OCI-M1 (cell line): ENCODE results near the gene MIA3.
A peak's percentile ranks its signal among the peaks of the same experiment; 100 is the strongest.
"Not testable (repeated sequence)": the region's sequence is repeated elsewhere in the genome, so short reads cannot be mapped to it uniquely, and the experiment has no call there.

ENCODE experiments used
- DNase-seq: peaks from one replicate; lab custom pipeline; 2025; lab: John Stamatoyannopoulos, UW

The MIA3 gene, protein sequence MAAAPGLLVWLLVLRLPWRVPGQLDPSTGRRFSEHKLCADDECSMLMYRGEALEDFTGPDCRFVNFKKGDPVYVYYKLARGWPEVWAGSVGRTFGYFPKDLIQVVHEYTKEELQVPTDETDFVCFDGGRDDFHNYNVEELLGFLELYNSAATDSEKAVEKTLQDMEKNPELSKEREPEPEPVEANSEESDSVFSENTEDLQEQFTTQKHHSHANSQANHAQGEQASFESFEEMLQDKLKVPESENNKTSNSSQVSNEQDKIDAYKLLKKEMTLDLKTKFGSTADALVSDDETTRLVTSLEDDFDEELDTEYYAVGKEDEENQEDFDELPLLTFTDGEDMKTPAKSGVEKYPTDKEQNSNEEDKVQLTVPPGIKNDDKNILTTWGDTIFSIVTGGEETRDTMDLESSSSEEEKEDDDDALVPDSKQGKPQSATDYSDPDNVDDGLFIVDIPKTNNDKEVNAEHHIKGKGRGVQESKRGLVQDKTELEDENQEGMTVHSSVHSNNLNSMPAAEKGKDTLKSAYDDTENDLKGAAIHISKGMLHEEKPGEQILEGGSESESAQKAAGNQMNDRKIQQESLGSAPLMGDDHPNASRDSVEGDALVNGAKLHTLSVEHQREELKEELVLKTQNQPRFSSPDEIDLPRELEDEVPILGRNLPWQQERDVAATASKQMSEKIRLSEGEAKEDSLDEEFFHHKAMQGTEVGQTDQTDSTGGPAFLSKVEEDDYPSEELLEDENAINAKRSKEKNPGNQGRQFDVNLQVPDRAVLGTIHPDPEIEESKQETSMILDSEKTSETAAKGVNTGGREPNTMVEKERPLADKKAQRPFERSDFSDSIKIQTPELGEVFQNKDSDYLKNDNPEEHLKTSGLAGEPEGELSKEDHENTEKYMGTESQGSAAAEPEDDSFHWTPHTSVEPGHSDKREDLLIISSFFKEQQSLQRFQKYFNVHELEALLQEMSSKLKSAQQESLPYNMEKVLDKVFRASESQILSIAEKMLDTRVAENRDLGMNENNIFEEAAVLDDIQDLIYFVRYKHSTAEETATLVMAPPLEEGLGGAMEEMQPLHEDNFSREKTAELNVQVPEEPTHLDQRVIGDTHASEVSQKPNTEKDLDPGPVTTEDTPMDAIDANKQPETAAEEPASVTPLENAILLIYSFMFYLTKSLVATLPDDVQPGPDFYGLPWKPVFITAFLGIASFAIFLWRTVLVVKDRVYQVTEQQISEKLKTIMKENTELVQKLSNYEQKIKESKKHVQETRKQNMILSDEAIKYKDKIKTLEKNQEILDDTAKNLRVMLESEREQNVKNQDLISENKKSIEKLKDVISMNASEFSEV (N-terminal part only)

GRCh38 chr1:222618001-222618879, at the start of gene MIA3:
MIA3 (plus strand) TSS chr1:222618097; CDS start chr1:222618111, 14 bp downstream.
- peak; percentile 79 for DNase-seq

DNA sequence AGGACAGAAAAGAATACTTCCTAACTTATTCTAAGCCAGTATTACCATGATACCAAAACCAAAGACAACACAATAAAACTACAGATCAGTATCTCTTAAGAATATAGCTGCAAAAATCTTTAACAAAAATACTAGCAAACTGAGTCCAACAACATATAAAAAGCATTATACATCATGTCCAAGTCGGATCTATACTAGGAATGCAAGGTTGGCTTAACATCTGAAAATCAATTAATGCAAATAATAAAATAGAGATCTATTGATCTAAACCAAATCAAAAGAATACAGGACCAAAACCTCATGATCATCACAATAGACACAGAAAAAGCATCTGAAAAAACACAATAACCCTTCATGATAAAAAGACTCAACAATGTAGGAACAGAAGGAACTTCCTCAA, 47.1 kb upstream of the MIA3 start:
- DNase-seq, result peak; percentile 17

DNA sequence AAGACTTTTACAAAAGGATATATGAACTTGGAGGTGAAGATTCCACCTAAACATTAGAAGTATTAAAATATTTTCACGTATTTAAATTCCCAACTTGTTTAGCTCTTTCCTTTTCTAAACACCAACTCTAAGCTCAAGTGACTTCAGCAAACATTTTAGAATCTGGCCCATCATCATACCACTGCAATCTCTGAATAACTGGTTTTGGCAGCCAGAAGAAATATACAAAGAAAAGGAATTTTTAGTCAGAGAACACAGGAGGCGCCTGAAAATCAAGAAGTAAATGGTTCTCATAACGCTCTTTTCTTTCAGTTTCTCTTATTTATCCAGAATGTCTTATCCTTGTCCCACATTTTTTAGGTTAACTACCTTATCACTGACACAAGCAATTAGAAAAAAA, 38.6 kb upstream of the MIA3 start:
- no peak for DNase-seq

GRCh38 chr1:222582099-222582774, 35.7 kb upstream of the MIA3 start:
- no peak for DNase-seq

GRCh38 chr1:222583079-222583478, 34.8 kb upstream of the MIA3 start:
- no peak for DNase-seq

- DNase-seq, result no peak
These were observed 31.1 kb upstream of the MIA3 start for GRCh38 chr1:222586842-222587241.

DNA sequence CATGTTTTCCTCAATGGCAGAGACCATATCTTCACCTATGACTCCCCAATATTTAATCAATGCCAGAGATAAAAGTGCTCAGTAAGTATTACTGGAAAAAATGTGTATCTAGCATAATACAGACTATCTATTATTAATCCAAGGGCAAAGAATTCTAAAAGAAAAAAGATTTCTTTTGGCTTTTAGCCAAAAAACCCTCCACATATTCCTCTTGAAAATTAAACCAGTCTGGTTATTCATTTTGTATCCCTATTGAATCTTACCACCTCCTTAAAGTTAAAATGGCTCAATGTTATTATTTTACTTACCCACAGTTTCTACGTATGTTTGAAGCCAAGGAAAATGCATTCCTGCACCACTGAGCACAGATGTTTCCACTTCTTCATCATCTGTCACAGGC, 29.8 kb upstream of the MIA3 start:
- no peak for DNase-seq

- DNase-seq, result peak; percentile 94
These were observed 28.2 kb upstream of the MIA3 start, which contains the start of gene TAF1A for GRCh38 chr1:222589462-222590302. TAF1A (minus strand) TSS chr1:222589933.

DNA sequence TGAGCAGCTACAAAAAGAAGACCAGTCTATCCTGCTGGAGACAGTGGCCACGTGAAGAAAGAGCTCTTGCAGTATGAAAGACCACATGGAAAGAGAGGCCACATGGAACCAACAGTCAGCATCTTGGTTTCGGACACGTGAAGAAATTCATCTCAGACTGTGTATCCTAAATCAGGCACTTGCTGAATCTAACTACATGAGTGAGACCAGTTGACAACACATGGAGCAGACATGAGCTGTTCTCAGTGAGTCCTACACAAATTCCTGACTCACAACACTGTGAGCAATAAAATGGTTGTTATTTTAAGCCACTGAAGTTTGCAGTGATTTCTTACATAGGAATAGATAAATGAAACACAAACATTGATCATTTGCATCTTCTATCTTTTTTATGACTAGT, 25.7 kb upstream of the MIA3 start:
- DNase-seq, result no peak

DNA sequence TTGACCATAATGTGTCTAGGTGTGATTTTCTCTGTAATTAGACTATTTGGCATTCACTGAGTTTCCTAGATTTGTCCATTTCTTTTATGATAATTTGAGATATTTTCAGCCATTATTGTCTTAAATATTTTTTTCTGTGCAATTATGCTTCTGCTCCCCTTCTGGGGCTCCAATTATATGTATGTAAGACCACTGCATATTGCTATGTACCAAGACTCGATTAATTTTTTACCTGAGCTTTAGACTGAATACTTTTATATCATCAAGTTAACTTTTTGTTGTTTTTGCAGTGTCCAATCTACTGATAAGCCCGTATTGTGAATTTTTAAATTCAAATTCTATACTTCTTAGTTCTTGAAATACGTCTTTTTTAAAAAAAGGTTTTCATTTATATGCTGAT, 23.1 kb upstream of the MIA3 start:
- DNase-seq, result no peak

- DNase-seq, result no peak
These were observed 21.2 kb upstream of the MIA3 start for GRCh38 chr1:222596696-222597095.

GRCh38 chr1:222600281-222600680, 17.6 kb upstream of the MIA3 start:
- no peak for DNase-seq

DNA sequence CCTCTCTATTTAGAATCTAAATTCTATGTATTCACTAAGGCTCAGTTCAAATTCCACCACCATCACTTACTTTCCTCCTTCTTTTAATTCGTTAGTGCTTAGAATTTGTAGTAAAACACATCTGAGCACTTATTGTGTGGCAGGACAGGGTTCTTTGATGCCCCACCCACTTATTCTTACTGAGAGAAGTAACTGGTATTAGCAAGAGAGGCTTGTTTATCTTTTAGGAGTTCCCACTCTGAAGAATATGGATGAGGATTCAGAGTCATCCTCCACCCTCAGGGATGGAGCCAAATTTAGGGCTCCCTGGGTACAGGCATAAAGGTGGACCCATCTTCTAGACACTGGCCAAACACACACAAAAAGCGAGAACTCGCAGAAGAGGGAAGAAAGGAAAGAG, 16.6 kb upstream of the MIA3 start:
- no peak for DNase-seq

DNA sequence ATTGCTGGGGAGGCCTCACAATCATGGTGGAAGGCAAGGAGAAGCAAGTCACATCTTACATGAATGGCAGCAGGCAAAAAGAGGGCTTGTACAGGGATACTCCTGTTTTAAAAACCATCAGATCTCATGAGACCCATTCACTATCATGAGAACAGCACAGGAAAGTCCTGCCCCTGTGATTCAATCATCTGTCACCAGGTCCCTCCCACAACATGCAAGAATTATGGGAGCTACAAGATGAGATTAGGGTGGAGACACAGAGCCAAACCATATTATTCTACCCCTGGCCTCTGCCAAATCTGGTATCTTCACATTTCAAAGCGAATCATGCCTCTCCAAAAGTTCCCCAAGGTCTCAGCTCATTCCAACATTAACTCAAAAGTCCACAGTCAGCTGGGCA, 11.1 kb upstream of the MIA3 start:
- no peak for DNase-seq

DNA sequence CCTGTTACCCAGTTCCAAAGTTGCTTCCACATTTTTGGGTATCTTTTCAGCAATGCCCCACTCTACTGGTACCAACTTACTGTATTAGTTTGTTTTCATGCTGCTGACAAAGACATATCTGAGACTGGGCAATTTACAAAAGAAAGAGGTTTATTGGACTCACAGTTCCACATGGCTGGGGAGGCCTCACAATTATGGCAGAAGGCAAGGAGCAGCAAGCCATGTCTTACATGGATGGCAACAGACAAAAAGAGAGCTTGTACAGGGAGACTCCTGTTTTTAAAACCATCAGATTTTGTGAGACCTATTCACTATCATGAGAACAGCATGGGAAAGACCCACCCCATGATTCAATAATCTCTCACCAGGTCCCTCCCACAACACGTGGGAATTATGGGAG, 8.8 kb upstream of the MIA3 start:
- not testable (repeated sequence) for DNase-seq

- DNase-seq, result no peak
These were observed 7.2 kb upstream of the MIA3 start for GRCh38 chr1:222610728-222611127.

DNA sequence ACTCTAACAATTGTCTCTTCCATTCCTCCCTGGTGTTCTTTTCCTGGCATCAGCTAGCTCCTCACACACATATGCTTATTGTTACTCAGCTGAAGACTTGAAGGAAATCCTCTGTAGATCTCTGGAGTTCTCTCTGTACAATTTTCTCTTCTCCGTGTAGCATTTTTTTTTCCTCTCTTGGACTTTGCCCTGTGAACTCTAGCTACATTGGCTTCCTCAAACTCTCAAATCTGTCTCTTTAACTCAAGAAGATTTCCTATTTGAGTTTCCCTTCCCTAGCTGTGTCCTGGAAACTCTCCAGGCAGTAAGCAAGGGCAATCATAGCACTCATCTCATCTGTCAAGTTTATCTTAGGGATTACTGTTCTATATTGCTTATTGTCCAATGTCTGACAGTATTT, 4.3 kb upstream of the MIA3 start:
- no peak for DNase-seq

GRCh38 chr1:222616525-222616924, 1.4 kb upstream of the MIA3 start:
- no peak for DNase-seq

- peak; percentile 94 for DNase-seq
These were observed 438 bp upstream of the MIA3 start for GRCh38 chr1:222617367-222617951.
